Middle frontal gyrus (tissue), 1 donor: ENCODE measurements around the gene PDZD2.

Experiments used
- DNase-seq: peaks from one replicate; pipeline ENCODE4 v3.0.0-alpha.2; 2015; ENCODE audit warnings: low spot score; ENCODE audit errors: extremely low spot score

PDZD2 gene

DNA sequence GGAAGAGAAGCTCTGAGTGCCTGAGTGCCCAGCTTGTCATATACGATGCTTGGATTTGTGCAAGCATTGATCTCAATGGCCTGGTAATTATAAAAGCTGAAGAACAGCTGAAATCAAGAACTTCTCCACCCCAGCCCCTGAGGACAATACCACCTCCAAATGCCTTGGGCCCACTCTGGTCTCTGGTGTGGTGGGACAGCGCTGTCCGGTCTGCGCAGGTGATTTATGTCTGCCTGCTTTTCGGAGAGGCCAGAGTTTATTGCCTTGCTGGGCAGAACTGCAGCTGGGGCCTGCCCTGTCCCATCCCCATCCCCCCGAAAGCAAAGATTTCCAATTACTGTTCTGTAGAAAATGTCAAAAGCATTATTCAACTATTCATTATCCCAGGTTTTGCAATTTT is 1.1 kb upstream of the PDZD2 start:
- DNase-seq = no peak

GRCh38 chr5:31638345-31638744 is 586 bp upstream of the PDZD2 start:
- DNase-seq = no peak

GRCh38 chr5:31639481-31640411 is 815 bp downstream of the PDZD2 start:
- no peak for DNase-seq

DNA sequence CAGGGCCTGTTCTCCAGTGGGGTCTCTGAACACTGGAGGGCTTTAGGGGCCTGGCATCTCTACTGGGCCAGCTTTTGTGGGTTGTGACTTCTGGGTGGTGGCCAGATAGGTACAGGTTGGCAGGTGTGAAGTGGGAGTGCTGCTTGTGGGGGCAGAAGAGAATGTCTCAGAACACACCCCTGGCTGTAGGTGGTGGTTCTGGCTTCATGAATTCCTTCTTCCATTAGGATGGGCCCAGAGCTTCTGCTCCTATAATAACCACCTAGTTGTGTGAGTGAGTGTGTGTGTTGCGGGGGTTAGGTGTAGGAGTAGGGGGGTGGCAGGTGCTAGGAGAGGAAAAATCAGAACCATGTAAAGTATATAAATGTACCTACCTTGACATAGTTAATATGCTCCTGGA is 1.6 kb downstream of the PDZD2 start:
- DNase-seq = no peak

DNA sequence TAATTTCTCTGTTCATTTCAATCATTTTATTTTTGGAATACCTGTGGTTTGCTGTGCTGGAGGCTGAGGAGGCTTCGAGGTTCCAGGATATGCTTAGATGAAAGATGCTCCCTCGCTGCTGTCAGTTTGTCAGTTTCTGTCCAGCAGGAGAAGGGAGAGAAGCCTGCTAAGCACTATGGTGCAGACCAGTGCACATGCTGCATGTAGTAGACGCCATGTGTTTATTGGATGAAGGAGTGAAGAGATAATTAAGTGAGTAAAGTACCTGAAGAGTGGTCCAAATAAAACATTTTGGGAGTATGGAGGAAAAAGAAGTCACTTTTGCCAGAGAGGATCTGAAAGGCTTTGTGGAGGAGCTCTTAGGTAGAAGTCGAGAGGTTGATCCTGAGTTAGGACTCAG is 2.1 kb downstream of the PDZD2 start:
- DNase-seq = no peak

DNA sequence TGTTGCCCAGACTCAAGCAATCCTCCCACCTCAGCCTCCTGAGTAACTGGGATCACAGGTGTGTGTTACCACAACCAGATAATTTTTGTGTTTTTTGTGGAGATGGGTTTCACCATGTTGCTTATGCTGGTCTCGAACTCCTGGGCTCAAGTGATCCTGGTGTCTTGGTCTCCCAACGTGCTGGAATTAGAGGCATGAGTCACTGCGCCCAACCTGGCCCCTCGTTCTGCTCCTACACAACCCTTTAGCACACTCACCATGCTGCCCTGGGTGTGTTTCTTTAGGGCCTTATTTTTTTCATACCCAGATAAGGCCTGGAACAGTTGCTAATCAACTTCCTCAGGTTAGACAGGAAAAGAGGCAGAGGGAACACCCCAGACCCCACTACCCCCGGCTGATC is 2.6 kb downstream of the PDZD2 start:
- no peak for DNase-seq

GRCh38 chr5:31645420-31646081 is 6.6 kb downstream of the PDZD2 start:
- DNase-seq = no peak

- DNase-seq = no peak
Observed at GRCh38 chr5:31648326-31648725, 9.4 kb downstream of the PDZD2 start.

- no peak for DNase-seq
Observed at GRCh38 chr5:31651241-31651640, 12.3 kb downstream of the PDZD2 start.

- DNase-seq = no peak
Observed at GRCh38 chr5:31655491-31655890, 16.6 kb downstream of the PDZD2 start.

DNA sequence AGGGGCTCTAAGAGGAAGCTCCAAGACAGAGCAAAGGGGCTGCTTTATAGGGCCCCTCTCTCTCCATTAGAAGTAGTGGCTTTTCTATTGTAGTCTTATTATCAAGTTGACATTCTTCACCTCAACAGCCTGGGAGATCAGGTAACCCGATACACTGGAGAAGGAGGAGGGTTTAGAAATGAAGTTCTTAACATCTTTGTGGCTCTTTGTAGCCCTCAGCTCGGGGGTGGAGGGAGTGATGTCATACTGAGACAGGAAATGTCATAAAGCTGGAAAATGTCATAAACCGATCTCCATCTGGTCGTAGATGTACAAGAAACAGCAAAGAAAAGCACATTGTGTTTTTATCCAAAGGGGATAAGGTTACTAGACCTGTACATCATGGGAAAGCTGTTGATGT is 17.9 kb downstream of the PDZD2 start:
- no peak for DNase-seq

DNA sequence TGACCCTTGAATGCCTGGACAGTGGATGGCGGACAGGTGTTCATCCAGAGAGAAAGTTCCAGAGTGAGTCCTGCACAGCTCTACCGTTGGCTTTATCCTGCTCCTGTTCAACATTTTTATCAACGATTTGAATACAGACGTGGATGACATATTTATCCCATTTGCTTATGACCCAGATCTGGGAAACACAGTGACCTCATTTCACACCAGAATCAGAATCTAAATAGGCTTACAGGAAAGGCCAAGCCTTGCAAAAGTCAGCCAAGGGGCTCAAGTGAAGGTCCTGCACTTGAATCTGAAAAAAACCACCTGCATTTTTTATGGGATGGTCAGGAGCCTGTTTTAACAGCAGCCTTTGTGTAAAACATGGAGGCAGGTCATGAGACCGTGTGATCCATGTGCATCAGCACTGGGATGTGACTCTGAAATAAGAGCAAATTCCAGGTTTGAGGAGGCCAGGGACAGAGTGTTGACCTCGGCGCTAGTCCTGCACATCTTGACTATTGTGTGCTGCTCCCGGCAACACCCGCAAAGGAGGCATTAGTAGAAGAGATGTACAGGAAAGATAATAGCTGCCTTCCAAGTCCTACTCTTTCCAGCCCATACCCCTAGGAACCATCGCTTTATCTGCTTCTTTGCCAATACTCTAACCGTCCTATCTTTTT is 18.5 kb downstream of the PDZD2 start:
- no peak for DNase-seq

DNA sequence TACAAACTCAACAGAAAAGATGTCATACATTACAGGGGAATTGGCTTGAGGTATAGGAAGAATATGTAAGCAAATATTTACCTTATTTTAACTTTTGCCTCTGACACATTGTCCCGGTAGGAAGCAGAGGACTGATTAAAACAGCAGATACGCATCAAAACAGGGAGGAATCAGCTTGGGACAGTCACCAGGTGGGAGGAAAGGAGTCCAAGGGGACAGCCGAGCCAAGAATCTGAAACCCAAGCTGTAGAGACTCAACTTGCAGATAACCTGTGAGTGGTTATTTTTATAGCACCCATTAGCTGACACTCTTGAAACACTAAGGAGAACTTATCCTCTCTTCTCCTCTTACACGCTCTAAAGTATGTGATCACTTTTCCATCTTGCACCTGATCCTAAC is 22.3 kb downstream of the PDZD2 start:
- DNase-seq = no peak

DNA sequence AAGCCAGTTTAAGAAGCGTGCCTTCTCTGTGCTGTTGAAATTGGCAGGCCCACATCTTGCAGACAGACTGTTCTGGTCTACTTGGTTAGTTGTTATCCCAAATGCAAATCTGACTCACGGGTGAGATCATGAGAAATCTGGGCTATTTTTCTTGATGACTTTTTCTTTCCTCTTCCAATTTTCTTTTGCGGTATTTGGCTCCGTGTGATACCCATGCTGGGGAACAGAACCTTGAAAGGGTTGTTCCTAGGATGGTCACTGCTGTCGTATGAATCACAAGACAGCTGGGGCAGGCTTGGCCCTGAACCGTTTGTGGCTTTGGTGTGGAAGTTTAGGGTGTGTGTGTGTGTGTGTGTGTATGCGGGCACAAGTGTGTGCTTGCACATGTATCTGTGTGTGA is 24.6 kb downstream of the PDZD2 start:
- no peak for DNase-seq

- DNase-seq = no peak
Observed at GRCh38 chr5:31664566-31664965, 25.6 kb downstream of the PDZD2 start.

DNA sequence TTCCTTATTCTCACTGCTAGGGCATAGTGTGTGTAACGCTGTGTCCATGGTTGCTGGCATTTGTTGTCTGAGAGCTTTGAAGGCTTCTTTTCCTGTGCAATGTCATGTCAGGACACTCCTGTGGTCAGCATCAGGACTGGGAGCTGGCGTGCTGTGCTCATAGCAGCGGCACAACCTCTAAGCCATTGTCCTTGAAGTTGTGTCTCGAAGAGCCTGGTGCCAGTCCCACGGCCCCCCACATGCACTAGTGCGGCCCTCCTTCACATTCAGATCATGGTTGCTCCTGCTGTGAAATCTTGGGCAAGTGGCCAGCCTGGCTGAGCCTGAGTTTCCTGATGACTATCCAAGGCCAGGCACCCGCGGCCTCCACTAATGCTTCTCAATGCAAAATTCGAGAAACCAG is 32.4 kb downstream of the PDZD2 start:
- no peak for DNase-seq

GRCh38 chr5:31674371-31674951 is 35.5 kb downstream of the PDZD2 start:
- no peak for DNase-seq

DNA sequence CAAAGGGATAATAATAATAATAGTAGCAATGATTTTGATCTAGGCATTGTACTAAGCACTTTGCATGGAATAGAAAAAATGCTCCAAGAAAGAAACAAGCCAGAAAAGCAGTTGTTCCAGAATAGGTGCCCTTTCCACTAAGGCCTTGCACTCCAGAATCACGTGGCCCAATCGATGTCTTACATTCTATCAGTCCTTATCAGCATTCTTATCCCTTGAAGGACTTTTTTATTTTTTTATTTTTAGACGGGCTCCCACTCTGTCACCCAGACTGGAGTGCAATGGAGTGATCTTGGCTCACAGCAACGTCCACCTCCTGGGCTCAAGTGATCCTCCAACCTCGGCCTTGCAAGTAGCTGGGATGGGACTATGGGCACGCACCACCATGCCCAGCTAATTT is 36.5 kb downstream of the PDZD2 start:
- DNase-seq = no peak

GRCh38 chr5:31678180-31678579 is 39.2 kb downstream of the PDZD2 start:
- peak; percentile 20 for DNase-seq

DNA sequence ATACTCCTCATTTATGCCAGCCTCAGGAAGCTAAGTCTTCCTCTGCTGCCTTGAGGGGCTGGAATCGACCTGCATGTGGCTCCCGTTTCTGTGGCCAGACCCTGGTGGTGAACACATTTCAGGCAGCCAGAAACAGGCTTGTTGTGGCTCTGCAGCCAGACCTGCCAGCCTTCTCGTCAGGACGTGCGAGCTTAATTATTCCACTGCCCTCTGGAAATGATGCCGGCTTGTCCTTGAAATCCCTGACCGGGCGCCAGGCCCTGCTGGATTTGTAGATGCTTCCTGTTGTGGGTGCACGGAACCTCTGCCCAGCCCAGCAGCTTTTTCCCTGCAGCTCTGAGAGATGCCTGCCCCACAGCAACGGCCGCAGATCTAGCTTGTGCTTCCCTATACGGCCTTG is 41.6 kb downstream of the PDZD2 start:
- no peak for DNase-seq

- no peak for DNase-seq
Observed at GRCh38 chr5:31682025-31682424, 43.1 kb downstream of the PDZD2 start.

GRCh38 chr5:31682851-31683250 is 43.9 kb downstream of the PDZD2 start:
- DNase-seq = no peak
